ENCODE measurements around the gene RECK. TPM values are rescaled to one million over a fixed set of nuclear protein-coding genes. Genes with fewer than 3 reads are reported as not detected.
"Not testable (repeated sequence)": the region's sequence is repeated elsewhere in the genome, so short reads cannot be mapped to it uniquely, and the experiment has no call there.

RECK gene
- total RNA-seq, 1 experiment from 2014 or later = 2.1 TPM

DNA sequence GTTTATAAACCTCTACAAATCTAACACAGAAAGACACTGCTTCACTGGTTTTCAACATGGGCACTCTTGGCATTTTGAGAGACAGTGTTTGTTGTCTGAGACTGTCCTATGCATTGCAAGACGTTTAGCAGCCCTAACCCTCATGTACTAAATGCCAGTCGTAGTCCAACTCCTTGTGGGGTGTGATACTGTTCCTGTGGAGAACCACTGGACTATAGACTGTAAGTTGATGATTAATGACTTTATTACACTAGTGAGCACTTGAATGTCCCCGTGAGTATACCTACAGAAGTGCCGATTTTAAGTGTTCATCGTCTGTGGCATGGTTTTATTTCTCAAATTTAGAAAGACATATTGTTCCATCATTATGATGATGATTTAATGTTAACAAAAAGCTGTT lies 46.2 kb downstream of the RECK start:
- CTCF ChIA-PET = no interaction called here
- intact Hi-C loops (cut with micrococcal nuclease; ENCODE audit: unreplicated experiment) = no loop called here

DNA sequence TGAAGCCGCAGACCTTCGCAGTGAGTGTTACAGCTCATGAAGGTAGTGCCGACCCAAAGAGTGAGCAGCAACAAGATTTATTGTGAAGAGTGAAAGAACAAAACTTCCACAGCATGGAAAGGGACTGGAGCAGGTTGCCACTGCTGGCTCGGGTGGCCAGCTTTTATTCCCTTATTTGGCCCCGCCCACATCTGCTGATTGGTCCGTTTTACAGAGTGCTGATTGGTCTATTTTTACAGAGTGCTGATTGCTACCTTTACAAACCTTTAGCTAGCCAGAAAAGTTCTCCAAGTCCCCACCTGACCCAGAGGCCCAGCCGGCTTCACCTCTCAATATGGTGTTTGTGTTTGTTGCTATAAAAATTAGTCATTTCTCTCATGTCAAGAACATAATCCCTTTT lies 49.7 kb downstream of the RECK start:
- intact Hi-C loops (cut with micrococcal nuclease; ENCODE audit: unreplicated experiment) = no loop called here

More for the DNA sequence above, 46.2 kb downstream of the RECK start:
- DNase-seq = no peak
- no peak overlapping the region for H2AFZ ChIP-seq
- POLR2A ChIA-PET (ENCODE audit: unreplicated experiment) = no interaction called here
- no peaks in the 10 kb centered on the region for H3K9me2 ChIP-seq (ENCODE audit: insufficient read depth)
- H4K20me1 ChIP-seq (ENCODE audit: insufficient read depth) = no peaks in the 10 kb centered on the region
- H3K4me1 ChIP-seq (replicated peaks; ENCODE audit: insufficient read depth) = no peaks in the 10 kb centered on the region
- no peak overlapping the region for H3K27ac ChIP-seq
- BruUV-seq (replicated peaks) = no TSS peak
- no peaks in the 10 kb centered on the region for H3F3A ChIP-seq (ENCODE audit: insufficient read depth, low read depth)
- TF ChIP-seq, protein P1, sequence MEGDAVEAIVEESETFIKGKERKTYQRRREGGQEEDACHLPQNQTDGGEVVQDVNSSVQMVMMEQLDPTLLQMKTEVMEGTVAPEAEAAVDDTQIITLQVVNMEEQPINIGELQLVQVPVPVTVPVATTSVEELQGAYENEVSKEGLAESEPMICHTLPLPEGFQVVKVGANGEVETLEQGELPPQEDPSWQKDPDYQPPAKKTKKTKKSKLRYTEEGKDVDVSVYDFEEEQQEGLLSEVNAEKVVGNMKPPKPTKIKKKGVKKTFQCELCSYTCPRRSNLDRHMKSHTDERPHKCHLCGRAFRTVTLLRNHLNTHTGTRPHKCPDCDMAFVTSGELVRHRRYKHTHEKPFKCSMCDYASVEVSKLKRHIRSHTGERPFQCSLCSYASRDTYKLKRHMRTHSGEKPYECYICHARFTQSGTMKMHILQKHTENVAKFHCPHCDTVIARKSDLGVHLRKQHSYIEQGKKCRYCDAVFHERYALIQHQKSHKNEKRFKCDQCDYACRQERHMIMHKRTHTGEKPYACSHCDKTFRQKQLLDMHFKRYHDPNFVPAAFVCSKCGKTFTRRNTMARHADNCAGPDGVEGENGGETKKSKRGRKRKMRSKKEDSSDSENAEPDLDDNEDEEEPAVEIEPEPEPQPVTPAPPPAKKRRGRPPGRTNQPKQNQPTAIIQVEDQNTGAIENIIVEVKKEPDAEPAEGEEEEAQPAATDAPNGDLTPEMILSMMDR (conservative IDR thresholded peaks at IDR 0.05) = no peak
- TF ChIP-seq EZH2 (IDR thresholded peaks at IDR 0.05; ENCODE audit: low read depth) = no peak
- H3K4me2 ChIP-seq = no peak overlapping the region
- no peaks in the 10 kb centered on the region for H3K79me2 ChIP-seq (ENCODE audit: low read depth)
- H3K27me3 ChIP-seq (ENCODE audit: insufficient read depth, low read depth) = no peaks in the 10 kb centered on the region
- H3K4me3 ChIP-seq = no peak overlapping the region
- no peaks in the 10 kb centered on the region for H3K9me3 ChIP-seq (ENCODE audit: insufficient read depth, low read depth)
- H3K36me3 ChIP-seq (ENCODE audit: low read depth) = no peaks in the 10 kb centered on the region

DNA sequence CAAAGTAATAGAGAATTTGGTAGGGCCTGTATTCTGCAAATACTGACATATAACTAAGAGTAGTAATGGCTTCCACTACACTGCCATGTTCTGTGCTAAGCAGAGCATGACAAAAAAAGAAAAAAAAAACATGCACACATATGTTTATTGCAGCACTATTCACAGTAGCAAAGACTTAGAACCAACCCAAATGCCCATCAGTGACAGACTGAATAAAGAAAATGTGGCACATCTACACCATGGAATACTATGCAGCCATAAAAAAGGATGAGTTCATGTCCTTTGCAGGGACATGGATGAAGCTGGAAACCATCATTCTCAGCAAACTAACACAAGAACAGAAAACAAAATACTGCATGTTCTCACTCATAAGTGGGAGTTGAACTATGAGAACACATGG lies 50.3 kb downstream of the RECK start:
- POLR2A ChIA-PET (ENCODE audit: unreplicated experiment); CTCF ChIA-PET: not testable (repeated sequence)

More for the DNA sequence above, 49.7 kb downstream of the RECK start:
- no peaks in the 10 kb centered on the region for H3K9me3 ChIP-seq (ENCODE audit: insufficient read depth, low read depth)
- no peaks in the 10 kb centered on the region for H3K36me3 ChIP-seq (ENCODE audit: low read depth)
- H3K27me3 ChIP-seq (ENCODE audit: insufficient read depth, low read depth) = no peaks in the 10 kb centered on the region
- no peaks in the 10 kb centered on the region for H4K20me1 ChIP-seq (ENCODE audit: insufficient read depth)
- no peak for TF ChIP-seq EZH2 (IDR thresholded peaks at IDR 0.05; ENCODE audit: low read depth)
- TF ChIP-seq, protein P1 (conservative IDR thresholded peaks at IDR 0.05) = no peak
- no peak for DNase-seq
- H3K4me3 ChIP-seq = no peak overlapping the region
- H3F3A ChIP-seq (ENCODE audit: insufficient read depth, low read depth) = no peaks in the 10 kb centered on the region
- BruUV-seq (replicated peaks) = no TSS peak
- POLR2A ChIA-PET (ENCODE audit: unreplicated experiment) = no interaction called here
- H2AFZ ChIP-seq = no peak overlapping the region
- H3K79me2 ChIP-seq (ENCODE audit: low read depth) = no peaks in the 10 kb centered on the region
- no peaks in the 10 kb centered on the region for H3K4me1 ChIP-seq (replicated peaks; ENCODE audit: insufficient read depth)
- H3K27ac ChIP-seq = no peak overlapping the region
- CTCF ChIA-PET = no interaction called here
- no peaks in the 10 kb centered on the region for H3K9me2 ChIP-seq (ENCODE audit: insufficient read depth)
- H3K4me2 ChIP-seq = no peak overlapping the region

DNA sequence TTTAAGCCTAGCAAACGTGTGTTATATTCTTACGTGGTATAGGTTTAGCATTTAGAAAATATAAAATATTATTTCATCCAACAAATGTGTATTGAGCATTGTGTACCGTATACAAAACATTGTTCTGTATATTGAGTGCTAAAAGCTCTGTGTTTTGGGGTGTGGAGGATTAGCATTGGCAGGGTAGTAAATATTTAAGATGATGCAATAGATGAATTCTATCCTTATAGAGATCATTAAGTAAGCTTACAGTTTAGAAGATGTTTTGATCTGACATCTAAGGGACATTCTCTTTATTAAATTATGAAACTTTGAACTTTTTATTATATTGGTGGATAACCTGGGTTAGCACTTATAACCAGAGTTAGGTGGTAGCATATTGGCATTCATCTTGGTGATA lies 51.3 kb downstream of the RECK start:
- no peaks in the 10 kb centered on the region for H3K9me2 ChIP-seq (ENCODE audit: insufficient read depth)
- no peaks in the 10 kb centered on the region for H3K79me2 ChIP-seq (ENCODE audit: low read depth)
- intact Hi-C loops (cut with micrococcal nuclease; ENCODE audit: unreplicated experiment) = no loop called here
- no peaks in the 10 kb centered on the region for H4K20me1 ChIP-seq (ENCODE audit: insufficient read depth)
- no peak overlapping the region for H3K4me3 ChIP-seq
- DNase-seq = no peak
- no TSS peak for BruUV-seq (replicated peaks)
- no peaks in the 10 kb centered on the region for H3K36me3 ChIP-seq (ENCODE audit: low read depth)
- CTCF ChIA-PET = no interaction called here
- no peak for TF ChIP-seq EZH2 (IDR thresholded peaks at IDR 0.05; ENCODE audit: low read depth)
- TF ChIP-seq, protein P1 (conservative IDR thresholded peaks at IDR 0.05) = no peak
- POLR2A ChIA-PET (ENCODE audit: unreplicated experiment) = no interaction called here
- no peaks in the 10 kb centered on the region for H3K9me3 ChIP-seq (ENCODE audit: insufficient read depth, low read depth)
- H3K4me1 ChIP-seq (replicated peaks; ENCODE audit: insufficient read depth) = no peaks in the 10 kb centered on the region
- H3K27me3 ChIP-seq (ENCODE audit: insufficient read depth, low read depth) = no peaks in the 10 kb centered on the region
- no peak overlapping the region for H2AFZ ChIP-seq
- H3K4me2 ChIP-seq = no peak overlapping the region
- no peaks in the 10 kb centered on the region for H3F3A ChIP-seq (ENCODE audit: insufficient read depth, low read depth)
- no peak overlapping the region for H3K27ac ChIP-seq

More for the DNA sequence above, 50.3 kb downstream of the RECK start:
- H3K9me3 ChIP-seq (ENCODE audit: insufficient read depth, low read depth); H3F3A ChIP-seq (ENCODE audit: insufficient read depth, low read depth); H3K27me3 ChIP-seq (ENCODE audit: insufficient read depth, low read depth); H4K20me1 ChIP-seq (ENCODE audit: insufficient read depth); H3K4me2 ChIP-seq; H3K4me1 ChIP-seq (replicated peaks; ENCODE audit: insufficient read depth); H3K36me3 ChIP-seq (ENCODE audit: low read depth); H3K9me2 ChIP-seq (ENCODE audit: insufficient read depth); H3K79me2 ChIP-seq (ENCODE audit: low read depth); H3K27ac ChIP-seq; BruUV-seq (replicated peaks); DNase-seq; intact Hi-C loops (cut with micrococcal nuclease; ENCODE audit: unreplicated experiment); H3K4me3 ChIP-seq; H2AFZ ChIP-seq: not testable (repeated sequence)

Measured in PC-9 (cell line).